Endothelial cell of umbilical vein (primary cell): Measurements from ENCODE around the gene SEMA6A. TPM values are rescaled to one million over a fixed set of nuclear protein-coding genes. Genes with fewer than 3 reads are reported as not detected.

ENCODE experiments used
- Bru-seq: library from RNA; stranded (reverse); fragments of 400-500 nt; gene quantifications from one replicate; lab custom pipeline; 2021; lab: Mats Ljungman, UMichigan
- BruChase-seq, 2 experiments: library from RNA; stranded (reverse); fragments of 400-500 nt; gene quantifications; one replicate each; lab custom pipeline; 2021; lab: Mats Ljungman, UMichigan
- BruUV-seq: library from RNA; stranded (reverse); fragments of 400-500 nt; replicated peaks from 2 replicates; lab custom pipeline; 2021; lab: Mats Ljungman, UMichigan
- CTCF ChIA-PET: fragments of 300-600, 350-600 bp; sonication (Branson Sonifier 250); formaldehyde crosslinking; loops from one replicate; lab custom pipeline; 2021; ENCODE audit warnings: antibody characterized with exemption, inconsistent platforms; lab: Charles Lee
- POLR2A ChIA-PET: fragments of 300-600, 350-600 bp; sonication (Branson Sonifier 250); formaldehyde crosslinking; loops from one replicate; lab custom pipeline; 2021; ENCODE audit warnings: antibody characterized with exemption, inconsistent platforms; lab: Charles Lee
- DNase-seq: peaks from one replicate; pipeline ENCODE4 v3.0.0-alpha.2; 2011; ENCODE audit warnings: low read depth, low spot score
- FAIRE-seq: peaks from 2 replicates; lab custom pipeline; 2011; peaks lifted over from hg19 to GRCh38; lab: Jason Lieb, UNC
- H2AFZ ChIP-seq: 2 replicates; pipeline ENCODE4 v1.6.0; 2012; ENCODE audit warnings: low read depth, low read length, control low read depth, inconsistent platforms
- H3K27ac ChIP-seq: 2 replicates; pipeline ENCODE4 v1.5.1; 2011; ENCODE audit warnings: low read depth, mild to moderate bottlenecking, control low read depth, low read length, moderate library complexity; ENCODE audit not compliant: insufficient read depth
- H3K27me3 ChIP-seq, 2 experiments: 2 replicates each; pipeline versions ENCODE4 v1.6.0 to v1.6.1; 2011; ENCODE audit warnings: low read length in 2 of 2, mixed read lengths in 1 of 2; ENCODE audit not compliant: control insufficient read depth in 2 of 2, insufficient read depth in 2 of 2
- H3K36me3 ChIP-seq, 2 experiments: 2 replicates in 1 of 2; 3 replicates in 1 of 2; pipeline ENCODE4 v1.5.1; 2011; ENCODE audit warnings: low read length in 2 of 2, mild to moderate bottlenecking in 1 of 2, moderate library complexity in 1 of 2; ENCODE audit not compliant: control insufficient read depth in 2 of 2, insufficient read depth in 2 of 2; ENCODE audit errors: extremely low read depth in 1 of 2
- H3K4me1 ChIP-seq: 3 replicates; pipeline ENCODE4 v1.5.1; 2011; ENCODE audit warnings: mild to moderate bottlenecking, low read length; ENCODE audit not compliant: control insufficient read depth, insufficient read depth; ENCODE audit errors: extremely low read depth
- H3K4me2 ChIP-seq: 2 replicates; pipeline ENCODE4 v1.6.1; 2011; ENCODE audit warnings: low read length, control low read depth, mixed read lengths; ENCODE audit not compliant: insufficient read depth
- H3K4me3 ChIP-seq, 3 experiments: fragments of 200-600 bp in 1 of 3; sonication (generic), shearing (Covaris generic) in 1 of 3; replicated peaks in 1 of 3; 2 replicates each; pipeline ENCODE4 v1.5.1; 2011 to 2016; ENCODE audit warnings: control low read depth in 3 of 3, low read length in 3 of 3, mild to moderate bottlenecking in 2 of 3, inconsistent platforms in 1 of 3, low read depth in 1 of 3, moderate library complexity in 1 of 3; ENCODE audit not compliant: insufficient read depth in 1 of 3
- H3K79me2 ChIP-seq: 2 replicates; pipeline ENCODE4 v1.6.0; 2012; ENCODE audit warnings: low read length, inconsistent platforms; ENCODE audit not compliant: control insufficient read depth, insufficient read depth
- H3K9ac ChIP-seq: replicated peaks from 2 replicates; pipeline ENCODE3; 2011; ENCODE audit warnings: low read length, control low read depth; ENCODE audit not compliant: insufficient read depth; ENCODE audit errors: extremely low read depth
- H3K9me1 ChIP-seq: replicated peaks from 3 replicates; pipeline ENCODE4 v1.6.0; 2011; ENCODE audit warnings: mild to moderate bottlenecking, low read length; ENCODE audit not compliant: control insufficient read depth, insufficient read depth; ENCODE audit errors: extremely low read depth
- H3K9me3 ChIP-seq: replicated peaks from 2 replicates; pipeline ENCODE4 v1.5.1; 2012; ENCODE audit warnings: low read length, inconsistent platforms; ENCODE audit not compliant: control insufficient read depth, insufficient read depth
- H4K20me1 ChIP-seq: replicated peaks from 2 replicates; pipeline ENCODE3; 2011; ENCODE audit warnings: mild to moderate bottlenecking, low read length; ENCODE audit not compliant: control insufficient read depth, insufficient read depth; ENCODE audit errors: extremely low read depth
- POLR2A ChIP-seq: IDR thresholded peaks from 2 replicates; pipeline ENCODE4 v1.6.1; 2012; ENCODE audit warnings: low read depth, mild to moderate bottlenecking, control low read depth, low read length
- POLR2AphosphoS5 ChIP-seq: IDR thresholded peaks from 2 replicates; pipeline ENCODE4 v1.6.1; 2012; ENCODE audit warnings: low read depth, mild to moderate bottlenecking, control low read depth, low read length, moderate library complexity; ENCODE audit not compliant: insufficient read depth
- dilution Hi-C: fragments of 300-500 bp; cut with MboI; formaldehyde crosslinking; loops from one replicate; pipeline ENCODE4 v1.15.0; 2019; ENCODE audit warnings: low sequenced_read_pairs; ENCODE audit not compliant: extremely low pct_ligation_motif_present
- intact Hi-C: fragments of 100-400 bp; cut with micrococcal nuclease; formaldehyde crosslinking; loops from one replicate; pipeline ENCODE4 v1.10.0; 2022
- long read RNA-seq: library from polyadenylated mRNA; stranded (forward); transcript quantifications from one replicate; pipeline ENCODE4 v2.0.0, GENCODE V29; 2021
- polyA minus RNA-seq, 3 experiments: library from RNA; depleted of rRNA, polyadenylated mRNA; stranded (reverse); fragments of >200 nt; gene quantifications; 1 replicate in 1 of 3; 2 replicates in 2 of 3; pipeline ENCODE4 v1.2.3, GENCODE V29; 2011
- polyA plus RNA-seq, 4 experiments: library from polyadenylated mRNA; depleted of rRNA in 3 of 4; stranded (reverse) in 3 of 4; unstranded in 1 of 4; fragments of >200 nt; gene quantifications; 2 replicates each; pipeline versions ENCODE4 v1.2.1 to v1.2.3, GENCODE V29; 2011 to 2012; ENCODE audit warnings: missing spikeins in 1 of 4
- total RNA-seq: library from RNA; stranded (reverse); gene quantifications from 2 replicates; pipeline ENCODE4 v1.2.3, GENCODE V29; 2021

Gene SEMA6A
- total RNA-seq (1.4 and 1.5 TPM in 2 replicates), polyA plus RNA-seq (0.43 TPM in 2 replicates), polyA minus RNA-seq (2.3 and 2.6 TPM in 2 replicates), Bru-seq, nascent RNA (percentile 38 among the genes with signal in this experiment), BruChase-seq, experiment 1, labeled RNA remaining after a 6-hour chase (percentile 21 among the genes with signal in this experiment), BruChase-seq, experiment 2, labeled RNA remaining after a 2-hour chase (percentile 28 among the genes with signal in this experiment)
- 0.25 and 0.32 TPM in 2 replicates for polyA plus RNA-seq (2011; cell fraction: cytosol; rRNA removed)
- polyA plus RNA-seq (2011; cell fraction: nucleus; rRNA removed), result 1.5 and 1.8 TPM in 2 replicates
- 1.4 and 2.0 TPM in 2 replicates for polyA plus RNA-seq (2012)
- not detected for polyA minus RNA-seq (2011; cell fraction: cytosol; rRNA and poly(A)+ RNA removed)
- 2.3 and 3.2 TPM in 2 replicates for polyA minus RNA-seq (2011; cell fraction: nucleus; rRNA and poly(A)+ RNA removed)
- long read RNA-seq, partial matches to known transcripts, result 0 of 2 reads
- long read RNA-seq, other reads (novel, unspliced or antisense), result 2 of 2 reads

- Histone ChIP-seq H3K9me1 (no peaks in the 10 kb centered on the region), H3K4me1 (peaks cover 17% of the 10 kb centered on the region), H3K4me3 (peak within 1 kb of the TSS; percentile 53 to 61 (median 58)), H3K79me2 (no peaks in the 10 kb centered on the region), H2AFZ (peak within 1 kb of the TSS; percentile 88), H3K4me2 (peak within 1 kb of the TSS; percentile 85), H3K9me3 (no peaks in the 10 kb centered on the region), H3K9ac (no peak within 1 kb of the TSS), H4K20me1 (no peaks in the 10 kb centered on the region), H3K27ac (no peak within 1 kb of the TSS), H3K27me3 (peaks cover 44 to 70% of the 10 kb centered on the region in 2 experiments), H3K36me3 (no peaks in the 10 kb centered on the region)
- TF ChIP-seq POLR2A (no peak), POLR2AphosphoS5 (peak; percentile 32)
- ChIA-PET POLR2A (interaction anchor here (1.1 kb wide), 1 partner anchor 204 kb away, joined by 3 read pairs; no protein-coding TSS in a partner anchor), CTCF (interaction anchor here (0.7 to 2.8 kb wide), 10 partner anchors 10 to 438 kb away, joined by 3 to 8 read pairs (median 4); no protein-coding TSS in a partner anchor)
- intact Hi-C loops, result loop anchor here (1.0 to 10.0 kb wide), 4 partner anchors 9 to 880 kb away; no protein-coding TSS in a partner anchor
- no TSS peak for BruUV-seq
- FAIRE-seq, result peak; percentile 76
- dilution Hi-C loops, result no loop called here
- peak; percentile 91 for DNase-seq
Observed at GRCh38 chr5:116574367-116575325, at the start of gene SEMA6A. Gene SEMA6A, minus strand, starts transcription at chr5:116574823. Its CDS starts 69,879 bp downstream, at chr5:116504944.
